NB4 (cell line): ENCODE data around the gene NUBP2.

Source experiments
- CTCF ChIP-seq: IDR thresholded peaks from one replicate; pipeline ENCODE4 v1.5.1; 2012; ENCODE audit warnings: low read depth, low read length
- MAX ChIP-seq: IDR thresholded peaks from 2 replicates; pipeline ENCODE4 v1.6.1; 2011; ENCODE audit warnings: low read depth, low read length
- MYC ChIP-seq: IDR thresholded peaks from 2 replicates; pipeline ENCODE4 v1.6.1; 2011; ENCODE audit warnings: low read depth, low read length
- POLR2A ChIP-seq: IDR thresholded peaks from 2 replicates; pipeline ENCODE4 v1.6.1; 2011; ENCODE audit warnings: mild to moderate bottlenecking; ENCODE audit not compliant: insufficient read length; ENCODE audit errors: extremely low read depth

- TF ChIP-seq CTCF: no peak
- no peak for TF ChIP-seq MAX
- TF ChIP-seq POLR2A: no peak
- TF ChIP-seq MYC: no peak
Measured at GRCh38 chr16:1787056-1787321, 4.2 kb downstream of the NUBP2 start.
